Kidney capillary endothelial cell (primary cell): Measurements from ENCODE around the gene RILP.

Experiments
- DNase-seq: peaks from one replicate; pipeline ENCODE4 v3.0.0-alpha.2; 2018; ENCODE audit warnings: low spot score

Gene RILP

DNA sequence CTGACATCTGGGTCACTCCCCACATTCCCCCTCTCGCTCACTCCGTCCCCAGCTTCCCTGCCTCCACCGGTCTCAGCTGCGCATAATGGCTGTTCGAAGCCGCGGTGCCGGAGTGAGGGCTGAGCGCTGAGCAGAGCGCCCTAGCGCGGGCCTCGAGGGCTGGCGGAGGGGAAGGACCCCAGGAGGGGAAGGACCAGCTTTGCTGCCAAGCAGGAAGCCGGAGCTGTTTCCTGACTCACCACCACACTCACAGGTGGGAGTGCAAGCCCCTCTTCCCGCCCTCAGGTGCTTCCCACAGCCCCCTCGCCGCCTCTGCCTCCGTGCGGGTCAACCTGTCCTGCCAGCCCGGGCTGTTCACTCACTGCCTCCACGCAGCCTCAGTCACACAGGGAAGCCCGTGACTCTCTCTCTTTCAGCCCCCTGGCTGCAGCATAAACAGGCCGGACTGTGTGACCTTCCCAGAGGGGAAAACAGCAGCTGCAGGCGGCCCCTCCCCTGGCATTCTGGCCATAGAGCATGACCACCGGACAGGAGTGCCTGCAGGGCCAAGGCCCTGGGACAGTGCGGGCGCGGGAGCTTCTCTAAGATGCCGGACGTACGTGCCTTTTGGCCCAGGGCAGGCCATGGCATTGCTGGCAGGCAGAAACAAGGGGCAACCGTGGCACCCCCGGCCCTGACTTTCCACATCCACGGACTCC is 44.7 kb downstream of the RILP start:
- no peak for DNase-seq

DNA sequence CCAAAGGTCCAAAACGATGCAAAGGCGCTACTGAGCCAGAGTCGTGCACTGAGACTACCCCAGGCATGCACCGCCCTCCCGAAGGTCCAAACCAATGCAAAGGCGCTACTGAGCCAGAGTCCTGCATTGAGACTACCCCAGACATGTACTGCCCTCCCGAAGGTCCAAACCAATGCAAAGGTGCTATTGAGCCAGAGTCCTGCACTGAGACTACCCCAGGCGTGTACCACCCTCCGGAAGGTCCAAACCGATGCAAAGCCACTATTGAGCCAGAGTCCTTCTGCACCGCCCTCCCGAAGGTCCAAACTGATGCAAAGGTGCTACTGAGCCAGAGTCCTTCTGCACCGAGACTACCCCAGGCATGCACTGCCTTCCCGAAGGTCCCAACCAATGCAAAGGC is 48.1 kb downstream of the RILP start:
- DNase-seq = no peak

DNA sequence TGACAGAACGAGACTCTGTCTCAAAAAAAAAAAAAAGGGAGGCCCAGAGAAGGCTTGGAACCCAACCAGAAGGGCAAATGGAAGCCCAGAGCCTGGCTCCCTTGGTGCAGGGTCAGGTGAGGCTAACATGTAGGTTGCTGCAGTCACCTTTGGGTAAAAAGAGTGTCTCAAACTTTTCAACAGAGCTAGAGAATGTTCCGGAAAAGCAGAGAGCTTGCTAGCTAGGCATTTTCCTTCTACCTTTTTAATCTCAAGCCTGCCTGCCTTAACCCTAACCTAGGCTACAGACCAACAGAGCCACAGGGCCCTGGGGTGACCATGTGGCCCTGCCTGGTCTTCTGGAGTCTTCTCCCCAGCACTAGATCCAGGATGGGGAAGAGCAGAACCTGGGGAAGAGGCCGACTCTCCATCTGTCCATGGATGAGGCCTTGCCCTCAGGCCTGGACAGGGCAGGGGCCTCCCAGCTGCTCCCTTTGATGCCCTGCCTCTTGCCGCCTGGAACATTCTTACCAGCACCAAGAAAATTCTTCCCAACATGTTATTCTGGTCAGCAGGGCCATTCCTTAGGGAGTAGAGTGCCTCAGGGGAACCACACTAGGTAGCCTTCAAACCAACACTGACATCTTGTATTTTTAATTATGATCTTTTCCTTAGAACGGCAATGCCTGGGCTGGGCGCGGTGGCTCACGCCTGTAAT is 51.1 kb downstream of the RILP start:
- DNase-seq = no peak

DNA sequence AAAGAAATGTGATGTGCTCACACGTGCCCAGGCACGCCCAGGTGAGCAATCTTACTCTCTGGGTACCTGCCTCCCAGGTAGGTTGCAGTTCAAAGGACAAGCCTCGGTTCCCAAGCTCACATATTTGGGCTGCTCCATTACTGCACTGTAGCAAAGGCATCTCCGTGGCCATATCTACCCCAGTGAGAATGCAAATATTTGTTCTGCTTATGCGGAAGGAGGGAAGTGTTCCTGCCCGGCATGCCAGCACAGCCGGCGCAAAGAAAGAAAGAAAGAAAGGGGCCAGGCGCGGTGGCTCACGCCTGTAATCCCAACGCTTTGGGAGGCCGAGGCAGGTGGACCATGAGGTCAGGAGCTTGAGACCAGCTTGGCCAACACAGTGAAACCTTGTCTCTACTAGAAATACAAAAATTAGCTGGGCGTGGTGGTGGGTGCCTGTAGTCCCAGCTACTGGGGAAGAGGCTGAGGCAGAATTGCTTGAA is 51.8 kb downstream of the RILP start:
- DNase-seq = no peak
